ENCODE results near the gene VSTM2L.

Gene VSTM2L

GRCh38 chr20:37882961-37883712, 19.8 kb upstream of the VSTM2L start:
- in situ Hi-C loops (cut with HindIII; ENCODE audit: low pct_unique_long_range_greater_than_20kb, low sequenced_read_pairs), result no loop called here
- DNase-seq (ENCODE audit: low read depth in 1 of 2, low spot score in 1 of 2), result no peak
- no peak for TF ChIP-seq JUND (IDR thresholded peaks at IDR 0.05; ENCODE audit: low read depth)

- in situ Hi-C loops (cut with HindIII; ENCODE audit: low pct_unique_long_range_greater_than_20kb, low sequenced_read_pairs), result no loop called here
- no peak for DNase-seq (ENCODE audit: low read depth in 1 of 2, low spot score in 1 of 2)
- TF ChIP-seq JUND (IDR thresholded peaks at IDR 0.05; ENCODE audit: low read depth), result no peak
These were observed 17.9 kb upstream of the VSTM2L start for GRCh38 chr20:37885042-37885441.

DNA sequence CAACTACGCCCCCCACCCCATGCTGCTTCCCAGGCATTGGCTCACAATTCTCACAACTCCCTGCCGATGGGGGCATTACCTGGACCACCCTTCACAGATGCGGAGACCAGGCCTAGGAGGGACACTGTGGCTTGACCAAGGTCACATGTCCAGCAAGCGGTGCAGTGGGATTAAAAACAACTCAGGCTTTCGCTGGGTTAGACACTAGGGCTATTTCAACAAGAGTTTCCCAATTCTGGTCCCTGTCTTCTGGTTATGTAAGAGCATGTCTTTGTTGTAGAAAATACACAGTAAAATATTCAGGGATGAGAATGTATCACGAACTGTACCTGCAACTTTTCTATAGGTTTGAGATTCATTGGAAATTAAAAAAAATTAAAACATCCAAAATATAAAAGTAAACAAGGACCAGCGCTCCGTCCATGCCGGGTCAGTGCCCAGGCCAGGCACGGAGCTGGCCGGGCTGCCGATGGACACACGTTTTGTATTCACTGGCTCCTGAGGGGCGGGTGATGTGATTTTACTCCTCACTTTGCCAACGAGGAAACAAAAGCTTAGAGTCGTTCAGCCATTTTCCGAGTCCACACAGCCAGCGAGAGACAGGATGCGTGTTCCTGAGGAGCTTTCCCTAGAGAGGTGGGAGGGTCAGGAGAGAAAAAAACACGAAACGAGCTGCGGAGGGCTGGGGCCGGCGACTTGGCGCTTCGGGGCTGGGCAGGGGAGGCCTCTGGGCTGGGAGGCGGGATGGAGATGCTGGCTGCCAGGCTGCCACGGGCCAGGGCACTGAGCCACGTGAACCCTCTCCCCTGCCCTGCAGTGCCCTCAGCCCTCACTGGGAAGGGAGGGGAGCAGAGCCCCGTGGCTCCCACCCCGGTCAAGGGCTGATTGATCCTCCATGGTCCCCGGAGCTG, 17.1 kb upstream of the VSTM2L start:
- no peak for TF ChIP-seq JUND (IDR thresholded peaks at IDR 0.05; ENCODE audit: low read depth)

DNA sequence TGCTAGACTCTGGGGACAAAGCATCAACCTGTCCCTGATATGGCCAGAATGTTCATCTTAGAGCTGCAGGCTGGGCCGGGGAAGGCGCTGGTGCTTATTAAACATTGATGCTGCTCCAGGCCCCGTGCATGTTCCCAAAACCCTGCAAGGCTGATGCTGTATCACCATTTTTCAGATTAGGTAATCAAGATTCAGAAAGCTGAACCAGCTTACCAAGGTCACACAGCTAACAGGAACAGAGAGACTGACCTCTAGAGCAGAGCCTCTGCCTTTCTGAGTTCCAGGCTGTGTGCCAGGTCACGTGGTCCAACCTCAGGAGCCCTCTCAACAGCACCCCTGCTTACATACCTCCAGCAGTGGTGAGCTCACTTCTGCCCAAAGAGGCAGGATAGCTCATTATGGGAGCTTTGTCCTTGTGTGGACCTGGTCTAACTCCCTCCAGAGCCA, 16.1 kb upstream of the VSTM2L start:
- in situ Hi-C loops (cut with HindIII; ENCODE audit: low pct_unique_long_range_greater_than_20kb, low sequenced_read_pairs), result no loop called here
- no peak for TF ChIP-seq JUND (IDR thresholded peaks at IDR 0.05; ENCODE audit: low read depth)

More for the DNA sequence above, 17.1 kb upstream of the VSTM2L start:
- no peak for DNase-seq (ENCODE audit: low read depth in 1 of 2, low spot score in 1 of 2)
- in situ Hi-C loops (cut with HindIII; ENCODE audit: low pct_unique_long_range_greater_than_20kb, low sequenced_read_pairs), result no loop called here

DNA sequence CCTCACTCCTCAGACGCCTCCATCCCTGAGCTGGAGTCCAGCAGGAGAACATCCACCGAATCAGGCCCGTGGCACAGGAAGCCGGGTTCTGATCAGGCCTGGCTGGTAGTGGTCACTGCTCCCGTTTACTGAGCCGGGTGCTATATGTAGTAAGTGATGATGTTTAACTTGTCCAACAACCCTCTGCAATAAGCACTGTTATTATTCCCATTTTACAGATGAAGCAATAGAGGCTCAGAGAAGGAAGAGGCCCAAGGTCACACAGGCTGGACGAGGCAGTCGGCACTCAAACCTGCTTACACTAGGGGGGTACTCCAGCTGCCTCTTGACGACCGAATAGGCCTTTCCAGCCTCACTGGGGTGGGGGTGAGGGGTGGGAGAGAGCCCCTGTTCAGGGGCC, 14.3 kb upstream of the VSTM2L start:
- no peak for TF ChIP-seq JUND (IDR thresholded peaks at IDR 0.05; ENCODE audit: low read depth)
- in situ Hi-C loops (cut with HindIII; ENCODE audit: low pct_unique_long_range_greater_than_20kb, low sequenced_read_pairs), result no loop called here
- DNase-seq (ENCODE audit: low read depth in 1 of 2, low spot score in 1 of 2), result no peak

More for the DNA sequence above, 16.1 kb upstream of the VSTM2L start:
- DNase-seq (ENCODE audit: low read depth in 1 of 2, low spot score in 1 of 2), result no peak

- no peak for DNase-seq (ENCODE audit: low read depth in 1 of 2, low spot score in 1 of 2)
- TF ChIP-seq JUND (IDR thresholded peaks at IDR 0.05; ENCODE audit: low read depth), result no peak
- in situ Hi-C loops (cut with HindIII; ENCODE audit: low pct_unique_long_range_greater_than_20kb, low sequenced_read_pairs), result no loop called here
These were observed 12.8 kb upstream of the VSTM2L start for GRCh38 chr20:37890108-37890507.

GRCh38 chr20:37890643-37891042, 12.3 kb upstream of the VSTM2L start:
- in situ Hi-C loops (cut with HindIII; ENCODE audit: low pct_unique_long_range_greater_than_20kb, low sequenced_read_pairs), result no loop called here
- no peak for TF ChIP-seq JUND (IDR thresholded peaks at IDR 0.05; ENCODE audit: low read depth)
- DNase-seq (ENCODE audit: low read depth in 1 of 2, low spot score in 1 of 2), result no peak

DNA sequence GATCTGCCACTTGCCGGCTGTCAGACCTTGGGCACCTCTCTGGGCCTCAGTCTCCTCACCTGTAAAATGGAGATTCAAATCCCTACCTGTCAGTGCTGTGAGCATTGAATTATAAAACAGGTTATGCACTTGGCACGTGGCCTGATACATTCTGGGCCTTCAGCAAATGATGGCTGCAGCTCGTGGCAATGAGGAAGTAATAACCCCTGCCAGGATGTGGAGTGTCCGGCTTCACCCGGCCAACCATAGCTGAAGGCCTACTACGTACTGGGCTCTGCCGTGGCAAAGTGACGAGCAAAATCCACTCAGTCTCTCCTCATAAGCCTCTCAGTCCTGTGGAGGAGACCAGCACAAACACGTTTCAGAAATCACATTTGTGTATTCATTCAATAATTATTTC, 10.9 kb upstream of the VSTM2L start:
- no peak for TF ChIP-seq JUND (IDR thresholded peaks at IDR 0.05; ENCODE audit: low read depth)

GRCh38 chr20:37893566-37894241, 9.2 kb upstream of the VSTM2L start:
- no peak for DNase-seq (ENCODE audit: low read depth in 1 of 2, low spot score in 1 of 2)
- in situ Hi-C loops (cut with HindIII; ENCODE audit: low pct_unique_long_range_greater_than_20kb, low sequenced_read_pairs), result no loop called here
- no peak for TF ChIP-seq JUND (IDR thresholded peaks at IDR 0.05; ENCODE audit: low read depth)

More for the DNA sequence above, 10.9 kb upstream of the VSTM2L start:
- in situ Hi-C loops (cut with HindIII; ENCODE audit: low pct_unique_long_range_greater_than_20kb, low sequenced_read_pairs), result no loop called here
- DNase-seq (ENCODE audit: low read depth in 1 of 2, low spot score in 1 of 2), result peak in 1 of 2 experiments; percentile 51

GRCh38 chr20:37894454-37894853, 8.5 kb upstream of the VSTM2L start:
- no peak for TF ChIP-seq JUND (IDR thresholded peaks at IDR 0.05; ENCODE audit: low read depth)
- DNase-seq (ENCODE audit: low read depth in 1 of 2, low spot score in 1 of 2), result no peak
- in situ Hi-C loops (cut with HindIII; ENCODE audit: low pct_unique_long_range_greater_than_20kb, low sequenced_read_pairs), result no loop called here

GRCh38 chr20:37895166-37895565, 7.8 kb upstream of the VSTM2L start:
- in situ Hi-C loops (cut with HindIII; ENCODE audit: low pct_unique_long_range_greater_than_20kb, low sequenced_read_pairs), result no loop called here
- no peak for TF ChIP-seq JUND (IDR thresholded peaks at IDR 0.05; ENCODE audit: low read depth)
- DNase-seq (ENCODE audit: low read depth in 1 of 2, low spot score in 1 of 2), result no peak

DNA sequence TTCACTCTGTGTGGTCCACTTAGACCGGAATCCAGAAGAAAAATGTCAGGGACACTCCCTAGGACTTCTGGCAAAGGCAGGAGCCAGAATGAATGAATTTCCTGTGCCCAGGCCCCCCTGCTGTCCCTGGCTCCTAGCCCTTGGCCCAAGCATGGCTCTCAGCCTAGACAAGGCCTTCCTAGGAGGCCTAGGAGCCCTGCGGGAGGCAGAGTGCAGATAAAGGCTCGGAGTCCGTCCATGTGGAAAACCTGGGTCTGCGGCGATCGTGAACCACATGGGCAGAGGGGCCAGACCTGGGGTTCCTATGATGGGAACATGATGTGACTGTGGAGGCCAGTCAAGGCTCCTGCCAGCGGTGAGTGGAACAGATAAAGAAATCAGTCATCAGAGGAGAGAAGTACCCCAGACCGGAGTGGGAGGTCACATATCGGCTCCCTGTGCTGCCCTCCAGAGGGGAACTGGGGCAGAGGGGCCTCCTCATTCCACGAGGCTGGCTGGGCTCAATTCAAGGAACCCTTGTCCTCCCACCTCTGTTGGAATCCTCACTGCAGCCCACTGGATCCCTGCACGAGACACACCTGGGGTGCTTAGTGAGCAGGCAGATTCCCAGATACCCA, 5.9 kb upstream of the VSTM2L start:
- in situ Hi-C loops (cut with HindIII; ENCODE audit: low pct_unique_long_range_greater_than_20kb, low sequenced_read_pairs), result no loop called here
- DNase-seq (ENCODE audit: low read depth in 1 of 2, low spot score in 1 of 2), result no peak
- TF ChIP-seq JUND (IDR thresholded peaks at IDR 0.05; ENCODE audit: low read depth), result no peak
